Dendritic cell treated with granulocyte-macrophage colony-stimulating factor and Interleukin-4, amounts not matched to agents 40 ng/mL and 50 ng/mL, for 4 days (primary cell): ENCODE measurements around the gene RAB11FIP4.
"Not testable (repeated sequence)": the region's sequence is repeated elsewhere in the genome, so short reads cannot be mapped to it uniquely, and the experiment has no call there.

Source experiments
- H3K27ac Mint-ChIP-seq: one replicate; pipeline ENCODE4 v1.8.0; 2022; ENCODE audit warnings: mild to moderate bottlenecking, mixed read lengths
- H3K27me3 Mint-ChIP-seq: one replicate; pipeline ENCODE4 v1.8.0; 2022; ENCODE audit warnings: mild to moderate bottlenecking, mixed read lengths
- H3K36me3 Mint-ChIP-seq: one replicate; pipeline ENCODE4 v1.8.0; 2022; ENCODE audit warnings: low read depth, mixed read lengths
- H3K4me1 Mint-ChIP-seq: one replicate; pipeline ENCODE4 v1.8.0; 2022; ENCODE audit warnings: low read depth, mixed read lengths
- H3K4me3 Mint-ChIP-seq: one replicate; pipeline ENCODE4 v1.8.0; 2022; ENCODE audit warnings: mild to moderate bottlenecking, moderate library complexity, mixed read lengths
- H3K9me3 Mint-ChIP-seq: one replicate; pipeline ENCODE4 v1.8.0; 2022; ENCODE audit warnings: mixed read lengths
- intact Hi-C: fragments of 100-400 bp; cut with micrococcal nuclease; formaldehyde crosslinking; loops from one replicate; pipeline ENCODE4 v1.15.0; 2022

The RAB11FIP4 gene

GRCh38 chr17:31374503-31374902, 17.0 kb upstream of the RAB11FIP4 start:
- H3K36me3 Mint-ChIP-seq, result peaks cover 14% of the 10 kb centered on the region

DNA sequence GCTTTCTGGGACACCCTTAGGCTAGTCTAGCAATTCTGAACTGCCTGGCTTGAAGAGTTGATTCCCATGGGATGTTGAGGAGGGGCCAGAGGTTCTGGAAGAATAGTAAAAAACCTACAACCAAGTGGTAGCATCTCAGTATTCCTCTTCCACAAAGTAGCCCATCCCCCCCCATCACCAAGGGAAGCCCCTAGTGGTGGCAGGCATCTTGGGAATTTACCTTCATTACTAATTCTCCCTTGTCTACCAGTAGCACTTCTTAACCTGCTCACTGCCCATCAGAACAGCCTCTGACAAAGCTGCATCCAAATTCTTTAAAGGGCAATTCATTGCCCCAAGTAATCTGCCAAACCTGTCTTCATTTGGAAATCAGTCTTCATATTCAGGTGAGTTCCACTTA, 12.8 kb upstream of the RAB11FIP4 start:
- Mint-ChIP-seq H3K4me3 (no peak overlapping the region), H3K9me3 (no peaks in the 10 kb centered on the region)
- intact Hi-C loops, result loop anchor here (10.0 kb wide), 1 partner anchor 154 kb away; no protein-coding TSS in a partner anchor

More at GRCh38 chr17:31374503-31374902, 17.0 kb upstream of the RAB11FIP4 start:
- intact Hi-C loops, result loop anchor here (5.0 to 10.0 kb wide), 4 partner anchors 52 to 287 kb away; partner anchors contain the start of gene EVI2A
- H3K27ac Mint-ChIP-seq, result peak overlapping the region; percentile 79
- H3K9me3 Mint-ChIP-seq, result no peaks in the 10 kb centered on the region
- peaks cover 28% of the 10 kb centered on the region for H3K4me1 Mint-ChIP-seq
- H3K27me3 Mint-ChIP-seq, result no peaks in the 10 kb centered on the region
- H3K4me3 Mint-ChIP-seq, result no peak overlapping the region

GRCh38 chr17:31379597-31380205, 11.8 kb upstream of the RAB11FIP4 start:
- Mint-ChIP-seq H3K27me3 (no peaks in the 10 kb centered on the region), H3K9me3 (no peaks in the 10 kb centered on the region), H3K4me3 (no peak overlapping the region), H3K4me1 (no peaks in the 10 kb centered on the region), H3K27ac (no peak overlapping the region), H3K36me3 (peaks cover 22% of the 10 kb centered on the region)
- intact Hi-C loops, result loop anchor here (10.0 kb wide), 1 partner anchor 155 kb away; no protein-coding TSS in a partner anchor

More for the DNA sequence above, 12.8 kb upstream of the RAB11FIP4 start:
- H3K27me3 Mint-ChIP-seq, result no peaks in the 10 kb centered on the region
- peaks cover 8% of the 10 kb centered on the region for H3K4me1 Mint-ChIP-seq
- peaks cover 22% of the 10 kb centered on the region for H3K36me3 Mint-ChIP-seq
- no peak overlapping the region for H3K27ac Mint-ChIP-seq

DNA sequence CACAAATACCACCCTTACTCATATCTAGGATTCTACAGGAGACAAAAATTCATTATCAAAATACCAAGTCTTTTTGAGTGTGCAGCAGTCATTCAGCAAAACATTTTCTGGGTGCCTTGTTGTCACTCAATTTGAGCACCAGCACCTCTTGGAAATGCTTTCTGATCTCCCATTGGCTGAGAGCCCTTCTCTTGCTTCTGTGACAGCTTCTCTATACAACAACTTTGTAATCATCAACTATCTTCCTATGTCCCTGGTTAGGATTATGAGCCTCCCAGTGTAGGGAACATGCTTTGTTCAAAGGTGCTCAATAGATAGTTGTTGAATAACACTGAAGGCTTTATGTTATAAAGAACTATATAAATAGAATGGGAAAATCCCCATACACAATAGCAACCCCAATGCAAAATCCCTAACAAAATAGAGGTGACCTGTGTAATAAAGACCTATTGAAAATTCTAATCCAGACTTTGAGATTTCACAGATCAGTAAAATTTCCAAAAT, 10.3 kb upstream of the RAB11FIP4 start:
- Mint-ChIP-seq H3K27ac (no peak overlapping the region), H3K27me3 (peaks cover 2% of the 10 kb centered on the region), H3K36me3 (peaks cover 17% of the 10 kb centered on the region), H3K4me3 (no peak overlapping the region), H3K9me3 (no peaks in the 10 kb centered on the region), H3K4me1 (no peaks in the 10 kb centered on the region)
- intact Hi-C loops, result no loop called here

DNA sequence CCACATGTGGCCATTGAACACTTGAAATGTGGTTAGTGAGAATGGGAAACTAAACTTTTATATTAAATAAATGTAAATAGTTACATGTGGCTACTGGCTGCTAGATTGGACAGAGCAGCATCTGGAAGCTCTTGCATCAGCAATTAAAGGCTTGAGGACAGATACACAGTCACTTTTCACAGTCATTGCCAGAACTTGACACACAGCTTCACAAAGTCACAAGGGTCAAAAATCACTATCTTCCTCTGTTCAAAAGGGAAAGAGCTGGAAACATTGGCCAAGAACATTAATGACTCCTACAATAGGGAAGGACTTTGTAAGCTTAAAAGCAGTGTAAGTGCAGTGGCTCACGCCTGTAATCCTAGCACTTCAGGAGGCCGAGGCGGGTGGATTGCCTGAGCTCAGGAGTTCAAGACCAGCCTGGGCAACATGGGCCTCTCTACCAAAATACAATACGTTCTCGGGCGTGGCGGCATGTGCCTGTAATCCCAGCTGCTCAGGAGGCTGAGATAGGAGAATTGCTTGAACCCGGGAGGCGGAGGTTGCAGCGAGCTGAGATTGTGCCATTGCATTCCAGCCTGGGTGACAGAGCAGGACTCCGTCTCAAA, 8.7 kb upstream of the RAB11FIP4 start:
- H3K36me3 Mint-ChIP-seq, result peaks cover 10% of the 10 kb centered on the region
- H3K4me3 Mint-ChIP-seq, intact Hi-C loops, H3K27ac Mint-ChIP-seq, H3K27me3 Mint-ChIP-seq, H3K4me1 Mint-ChIP-seq, H3K9me3 Mint-ChIP-seq: not testable (repeated sequence)

DNA sequence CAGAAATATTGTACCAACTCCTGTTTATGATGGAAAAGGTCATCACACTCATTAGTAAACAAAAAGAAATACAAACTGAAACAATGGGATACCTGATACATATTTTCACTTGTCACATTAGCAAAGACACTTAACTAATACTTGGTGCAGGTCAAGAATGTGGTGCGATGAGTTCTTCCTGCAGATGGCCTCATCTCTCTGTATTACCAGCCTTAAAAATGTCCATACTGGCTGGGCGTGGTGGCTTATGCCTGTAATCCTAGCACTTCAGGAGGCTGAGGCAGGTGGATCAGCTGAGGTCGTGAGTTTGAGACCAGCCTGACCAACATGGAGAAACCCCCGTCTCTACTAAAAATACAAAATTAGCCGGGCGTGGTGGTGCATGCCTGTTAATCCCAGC, 8.0 kb upstream of the RAB11FIP4 start:
- intact Hi-C loops, H3K4me1 Mint-ChIP-seq, H3K9me3 Mint-ChIP-seq, H3K36me3 Mint-ChIP-seq, H3K4me3 Mint-ChIP-seq, H3K27ac Mint-ChIP-seq: not testable (repeated sequence)
- peaks cover 13% of the 10 kb centered on the region for H3K27me3 Mint-ChIP-seq

GRCh38 chr17:31385428-31386285, 5.8 kb upstream of the RAB11FIP4 start:
- Mint-ChIP-seq H3K27me3 (peaks cover 35% of the 10 kb centered on the region), H3K4me1 (peaks cover 5% of the 10 kb centered on the region), H3K4me3 (no peak overlapping the region), H3K36me3 (peaks cover 8% of the 10 kb centered on the region), H3K9me3 (no peaks in the 10 kb centered on the region), H3K27ac (no peak overlapping the region)
- intact Hi-C loops, result no loop called here

DNA sequence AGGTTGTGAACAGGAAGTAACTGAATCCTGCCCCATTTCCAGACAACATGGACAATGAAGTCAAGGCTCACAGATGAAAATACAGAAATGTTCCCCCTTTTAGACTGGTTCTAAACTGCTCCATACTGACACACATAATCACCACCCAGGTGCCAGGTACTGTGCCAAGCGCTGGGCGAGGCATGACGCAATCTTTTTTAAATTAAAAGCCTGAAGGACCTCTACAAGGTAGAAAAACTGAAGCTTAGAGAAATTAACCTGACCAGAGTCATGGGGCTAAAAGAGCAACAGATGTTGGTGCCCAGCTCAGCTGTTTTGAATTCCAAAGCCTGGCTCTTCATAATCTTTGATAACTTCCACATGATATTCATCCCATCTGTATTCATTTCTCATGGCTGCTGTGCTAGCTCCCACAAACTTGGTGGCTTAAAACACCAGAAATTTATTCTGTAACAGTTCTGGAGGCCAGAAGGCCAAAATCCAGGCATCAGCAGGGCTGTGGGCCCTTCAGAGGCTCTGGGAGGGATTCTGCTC, 4.9 kb upstream of the RAB11FIP4 start:
- Mint-ChIP-seq H3K27ac (no peak overlapping the region), H3K9me3 (no peaks in the 10 kb centered on the region), H3K4me3 (no peak overlapping the region), H3K36me3 (peaks cover 8% of the 10 kb centered on the region), H3K27me3 (peaks cover 41% of the 10 kb centered on the region), H3K4me1 (peaks cover 9% of the 10 kb centered on the region)
- intact Hi-C loops, result no loop called here

- Mint-ChIP-seq H3K27ac (no peak overlapping the region), H3K4me3 (no peak overlapping the region)
Observed at GRCh38 chr17:31387438-31387837, 4.0 kb upstream of the RAB11FIP4 start.

GRCh38 chr17:31388351-31388750, 3.1 kb upstream of the RAB11FIP4 start:
- peaks cover 17% of the 10 kb centered on the region for H3K4me1 Mint-ChIP-seq
- intact Hi-C loops, result loop anchor here (1.0 kb wide), 1 partner anchor 137 kb away; no protein-coding TSS in a partner anchor
- H3K27ac Mint-ChIP-seq, result no peak overlapping the region
- no peaks in the 10 kb centered on the region for H3K9me3 Mint-ChIP-seq
- H3K4me3 Mint-ChIP-seq, result no peak overlapping the region
- H3K27me3 Mint-ChIP-seq, result peaks cover 55% of the 10 kb centered on the region
- no peaks in the 10 kb centered on the region for H3K36me3 Mint-ChIP-seq

More at GRCh38 chr17:31387438-31387837, 4.0 kb upstream of the RAB11FIP4 start:
- Mint-ChIP-seq H3K36me3 (no peaks in the 10 kb centered on the region), H3K9me3 (no peaks in the 10 kb centered on the region), H3K4me1 (peaks cover 12% of the 10 kb centered on the region), H3K27me3 (peaks cover 45% of the 10 kb centered on the region)
- intact Hi-C loops, result no loop called here

DNA sequence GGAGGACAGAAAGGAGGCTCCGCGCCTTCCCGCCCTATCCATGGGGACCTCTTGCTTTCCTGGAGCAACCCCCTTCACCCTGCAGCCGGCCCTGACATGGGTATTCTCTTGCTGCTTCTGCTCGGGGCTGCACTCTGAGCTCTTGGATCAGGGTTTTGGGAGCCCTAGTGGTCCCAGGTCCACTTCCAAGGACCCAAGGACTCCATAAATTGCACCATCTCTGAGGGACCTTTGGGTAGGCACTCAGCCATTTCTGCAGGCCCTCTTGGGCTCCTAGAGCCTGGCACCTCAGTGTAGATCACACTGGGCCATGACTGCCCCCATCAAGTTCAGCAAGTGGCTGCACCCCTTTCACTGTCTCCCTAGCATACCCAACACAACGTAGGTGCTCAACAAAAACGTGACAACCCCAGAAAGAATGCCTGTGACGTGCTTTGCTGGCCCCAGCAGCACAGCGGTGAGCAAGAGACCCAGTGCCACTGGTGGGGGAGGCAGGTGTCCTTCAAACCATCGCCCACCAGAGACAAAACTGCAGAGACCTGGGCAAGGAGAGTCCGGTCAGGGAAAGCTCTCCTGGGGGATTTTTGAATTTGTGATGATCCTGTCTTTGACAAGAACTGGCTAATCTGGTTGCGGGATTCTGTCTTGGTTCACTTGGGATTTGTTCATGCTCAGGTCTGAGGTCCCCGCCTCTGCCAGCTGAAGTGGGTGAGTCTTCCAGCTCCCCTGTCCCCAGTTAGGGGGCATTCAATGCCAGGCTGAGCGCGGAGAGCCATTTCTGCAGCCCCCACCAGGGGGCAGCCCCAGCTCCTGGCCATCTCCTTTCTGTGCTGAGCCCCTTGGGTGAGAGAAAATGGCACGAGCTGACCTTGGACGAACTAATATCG, 2.5 kb upstream of the RAB11FIP4 start:
- intact Hi-C loops, result loop anchor here (1.0 kb wide), 1 partner anchor 136 kb away; no protein-coding TSS in a partner anchor
- peaks cover 61% of the 10 kb centered on the region for H3K27me3 Mint-ChIP-seq
- peaks cover 17% of the 10 kb centered on the region for H3K4me1 Mint-ChIP-seq
- no peaks in the 10 kb centered on the region for H3K9me3 Mint-ChIP-seq
- no peaks in the 10 kb centered on the region for H3K36me3 Mint-ChIP-seq
- H3K4me3 Mint-ChIP-seq, result no peak overlapping the region
- no peak overlapping the region for H3K27ac Mint-ChIP-seq

- no peak overlapping the region for H3K27ac Mint-ChIP-seq
- peaks cover 17% of the 10 kb centered on the region for H3K4me1 Mint-ChIP-seq
- peak overlapping the region; percentile 11 for H3K4me3 Mint-ChIP-seq
- H3K36me3 Mint-ChIP-seq, result no peaks in the 10 kb centered on the region
- intact Hi-C loops, result no loop called here
- H3K9me3 Mint-ChIP-seq, result no peaks in the 10 kb centered on the region
- peaks cover 68% of the 10 kb centered on the region for H3K27me3 Mint-ChIP-seq
Observed at GRCh38 chr17:31389657-31390381, 1.7 kb upstream of the RAB11FIP4 start.
